LNCAP (cell line): ENCODE data around the gene IFNB1.

Source experiments
- CTCF ChIP-seq: fragments of 450-650 bp; IDR thresholded peaks from 2 replicates; pipeline ENCODE4 v1.5.1; 2017; ENCODE audit warnings: mild to moderate bottlenecking

IFNB1 gene

GRCh38 chr9:21102305-21102704, 24.6 kb upstream of the IFNB1 start:
- no peak for TF ChIP-seq CTCF

- TF ChIP-seq CTCF = no peak
These were observed 20.1 kb upstream of the IFNB1 start for GRCh38 chr9:21097817-21098216.

GRCh38 chr9:21096901-21097255, 19.1 kb upstream of the IFNB1 start:
- TF ChIP-seq CTCF = no peak

GRCh38 chr9:21096172-21096900, 18.6 kb upstream of the IFNB1 start:
- no peak for TF ChIP-seq CTCF

- no peak for TF ChIP-seq CTCF
These were observed 17.8 kb upstream of the IFNB1 start for GRCh38 chr9:21095561-21095960.

- TF ChIP-seq CTCF = no peak
These were observed 8.8 kb upstream of the IFNB1 start for GRCh38 chr9:21086538-21086937.

GRCh38 chr9:21085005-21085404, 7.3 kb upstream of the IFNB1 start:
- TF ChIP-seq CTCF = no peak
